NCI-H1048 (cell line): ENCODE measurements around the gene GGCX.
A peak's percentile ranks its signal among the peaks of the same experiment; 100 is the strongest.

Source experiments
- DNase-seq: peaks from one replicate; lab custom pipeline; 2025; lab: John Stamatoyannopoulos, UW

GGCX gene

GRCh38 chr2:85541753-85542457 is 19.4 kb downstream of the GGCX start:
- DNase-seq, result no peak

GRCh38 chr2:85541262-85541661 is 20.0 kb downstream of the GGCX start:
- no peak for DNase-seq

DNA sequence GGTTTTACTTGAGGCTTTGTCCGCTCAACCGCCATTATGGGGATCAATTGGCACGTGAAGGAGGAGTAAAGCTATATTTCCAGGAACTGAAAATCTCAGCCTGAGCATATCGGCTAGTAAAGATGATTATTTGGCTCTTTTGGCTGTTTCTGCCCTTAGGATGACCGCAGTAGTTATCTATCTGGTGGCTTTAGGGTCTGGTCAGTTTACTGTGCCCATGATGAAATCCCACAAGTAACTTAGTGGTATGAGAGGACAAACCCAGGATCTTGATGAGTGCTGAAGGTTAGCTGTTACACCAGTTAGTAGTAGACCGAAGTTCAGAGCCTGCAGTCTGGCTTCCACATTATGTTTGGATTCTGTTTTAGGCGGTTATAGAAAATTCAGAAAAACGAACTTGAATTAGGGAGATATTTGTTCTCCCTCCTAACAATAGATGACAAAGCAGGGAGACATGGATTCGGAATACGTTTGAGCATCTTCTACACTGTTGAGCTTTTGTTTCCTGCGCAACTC is 21.1 kb downstream of the GGCX start:
- no peak for DNase-seq

DNA sequence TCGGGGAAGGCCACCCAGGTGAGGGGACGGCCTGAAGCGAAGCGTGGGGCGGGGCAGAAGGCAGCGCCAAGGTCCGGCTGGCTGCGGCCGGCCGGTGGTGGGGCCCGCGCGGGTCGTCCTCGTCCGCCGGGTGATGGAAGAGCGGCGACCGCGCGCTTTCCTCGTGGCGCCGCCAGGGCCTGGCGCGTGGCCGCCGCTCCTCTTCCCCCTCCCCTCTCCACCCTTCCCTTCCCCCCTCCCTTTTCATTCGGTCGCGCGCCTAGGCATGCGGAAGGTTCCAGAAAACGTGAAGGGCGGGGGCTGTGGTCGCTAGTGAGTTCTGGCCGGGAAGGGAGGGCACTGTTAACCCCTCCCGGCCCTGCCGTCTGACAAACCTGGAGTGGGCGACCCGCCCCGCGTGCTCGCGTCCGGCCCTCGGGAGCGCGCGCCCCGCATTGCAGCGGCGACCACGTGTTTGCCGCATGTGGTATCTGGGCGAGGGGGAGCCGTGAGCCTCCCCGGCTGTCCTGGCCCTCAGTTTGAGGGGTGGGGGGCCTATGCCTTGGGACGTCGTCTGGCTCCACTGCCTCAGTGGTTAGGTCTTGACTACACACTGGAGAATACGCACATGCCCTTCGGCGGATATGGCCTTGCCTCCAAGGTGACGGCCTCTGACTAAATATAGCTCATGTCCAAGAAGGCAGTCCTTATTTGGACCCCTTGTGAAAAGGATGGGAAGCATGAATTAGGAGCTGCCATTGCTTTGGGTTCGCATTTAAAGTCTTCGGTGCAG is 21.7 kb downstream of the GGCX start:
- DNase-seq, result peak; percentile 39

DNA sequence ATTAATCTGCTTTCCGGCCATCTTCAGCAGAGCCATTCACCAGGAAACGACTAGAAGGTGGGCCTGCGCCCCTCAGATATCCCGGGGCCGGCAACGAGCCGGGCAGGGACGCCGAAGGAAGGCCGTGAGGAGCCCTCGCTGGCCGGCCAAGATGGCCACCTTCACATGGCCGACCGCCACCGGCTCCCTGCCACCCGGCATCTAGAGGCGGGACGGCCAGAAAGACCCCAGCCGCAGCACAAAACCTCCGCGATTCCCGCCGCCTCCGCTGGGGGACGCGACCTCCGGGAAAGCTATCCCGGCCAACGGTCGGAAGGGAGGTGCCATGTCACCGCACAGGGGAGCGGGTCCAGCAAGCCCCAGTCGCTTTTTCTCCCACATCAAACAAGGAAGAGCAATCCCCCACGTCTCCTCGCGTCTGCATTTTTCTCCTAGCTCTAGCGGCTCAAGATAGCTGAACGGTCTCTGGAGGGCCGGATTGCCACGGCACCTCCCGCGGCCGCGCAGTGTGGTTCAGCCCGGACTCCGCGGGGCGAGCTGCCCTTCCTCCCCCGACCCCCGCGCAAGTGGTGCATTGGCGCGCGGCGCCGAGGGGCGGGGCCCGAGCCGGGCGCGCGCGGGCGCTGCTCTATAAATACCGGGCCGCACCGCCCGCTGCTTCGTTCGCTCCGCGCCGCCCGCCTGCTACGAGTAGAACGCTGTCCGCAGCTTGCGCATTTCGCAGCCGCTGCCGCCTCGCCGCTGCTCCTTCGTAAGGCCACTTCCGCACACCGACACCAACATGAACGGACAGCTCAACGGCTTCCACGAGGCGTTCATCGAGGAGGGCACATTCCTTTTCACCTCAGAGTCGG is 22.6 kb downstream of the GGCX start, which contains the start of gene MAT2A:
Gene MAT2A (plus strand): TSS at position 662 of the 854 bp plus-strand sequence. CDS start 120 bp downstream, at position 782.
- DNase-seq, result peak; percentile 63

DNA sequence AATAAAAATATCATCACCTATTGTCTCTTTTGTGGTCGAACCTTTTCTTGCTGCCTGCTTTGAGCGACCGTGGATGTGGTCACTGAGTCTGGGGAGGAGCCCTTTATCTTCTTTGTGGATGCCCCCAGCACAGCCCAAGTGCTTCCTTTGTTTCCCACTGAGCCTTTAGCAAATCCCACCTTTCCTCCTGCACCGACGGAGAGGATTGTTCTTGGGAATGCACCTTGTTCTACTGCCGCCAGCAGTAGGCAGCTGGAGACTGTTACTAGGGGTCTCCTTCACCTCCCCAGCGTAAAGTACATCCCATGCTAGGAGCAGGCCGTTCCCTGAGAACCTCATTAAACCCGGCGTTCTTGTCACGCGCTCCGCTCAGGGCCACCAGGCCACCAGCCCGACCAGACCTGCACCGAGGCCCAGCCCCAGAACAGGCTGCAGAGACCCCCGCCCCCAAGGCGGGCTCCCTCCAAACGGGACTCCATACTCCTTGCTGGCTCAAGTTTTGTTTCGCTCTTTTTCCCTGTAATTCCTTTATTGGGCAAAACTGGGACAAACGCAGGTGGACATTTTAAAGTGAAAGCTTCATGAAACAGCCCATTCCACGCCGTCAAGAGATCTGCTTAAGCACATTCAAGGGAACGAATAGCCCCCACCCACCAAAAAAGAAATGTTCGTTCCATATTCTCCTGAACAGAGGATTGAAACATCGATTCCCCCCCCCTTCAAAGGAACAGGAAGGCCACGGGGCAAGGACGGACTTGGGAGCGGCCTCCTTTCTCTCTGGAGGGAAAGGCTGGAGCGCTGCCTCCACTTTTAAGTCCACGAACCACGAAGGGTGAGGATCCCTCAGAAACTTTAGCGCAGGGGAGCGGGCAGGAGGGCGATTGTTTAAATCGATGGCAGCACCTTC is 23.4 kb downstream of the GGCX start:
- no peak for DNase-seq

DNA sequence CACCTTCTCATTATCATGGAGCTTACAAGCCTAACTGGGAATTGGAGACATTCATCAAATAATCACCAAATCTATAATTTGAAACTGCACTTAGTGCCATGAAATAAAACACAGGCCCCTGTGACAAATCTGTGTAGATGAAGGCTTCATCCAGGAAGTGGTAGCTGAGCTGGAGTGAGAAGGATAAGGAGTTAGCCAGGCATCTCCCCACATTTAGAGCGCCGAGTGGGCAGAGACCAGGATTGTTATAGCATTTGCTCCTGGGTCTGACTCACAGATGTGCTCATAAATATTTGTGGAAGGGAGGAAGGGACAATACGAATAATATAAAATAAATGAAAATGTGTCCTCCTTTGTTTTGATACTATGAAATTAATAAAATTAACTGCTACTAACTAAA is 24.8 kb downstream of the GGCX start:
- no peak for DNase-seq

- DNase-seq, result no peak
Measured at GRCh38 chr2:85534881-85535280, 26.4 kb downstream of the GGCX start.

DNA sequence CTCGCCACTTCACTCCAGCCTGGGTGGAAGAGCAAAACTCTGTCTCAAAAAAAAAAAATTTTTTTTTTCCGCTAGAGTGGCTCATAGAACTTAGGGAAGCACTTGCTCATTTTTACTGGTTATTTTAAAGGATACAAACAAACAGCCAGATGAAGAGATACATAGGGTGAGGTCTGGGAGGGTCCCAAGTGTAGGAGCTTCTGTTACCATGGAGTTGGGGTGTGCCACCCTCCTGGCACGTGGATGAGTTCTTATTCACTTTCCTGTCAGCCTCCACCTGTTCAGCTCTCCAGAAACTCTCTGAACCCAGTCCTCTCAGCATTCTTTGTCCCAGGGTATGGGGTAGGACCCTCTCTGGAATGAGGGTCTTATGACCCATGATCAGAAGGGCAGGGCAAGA is 27.2 kb downstream of the GGCX start:
- DNase-seq, result no peak

DNA sequence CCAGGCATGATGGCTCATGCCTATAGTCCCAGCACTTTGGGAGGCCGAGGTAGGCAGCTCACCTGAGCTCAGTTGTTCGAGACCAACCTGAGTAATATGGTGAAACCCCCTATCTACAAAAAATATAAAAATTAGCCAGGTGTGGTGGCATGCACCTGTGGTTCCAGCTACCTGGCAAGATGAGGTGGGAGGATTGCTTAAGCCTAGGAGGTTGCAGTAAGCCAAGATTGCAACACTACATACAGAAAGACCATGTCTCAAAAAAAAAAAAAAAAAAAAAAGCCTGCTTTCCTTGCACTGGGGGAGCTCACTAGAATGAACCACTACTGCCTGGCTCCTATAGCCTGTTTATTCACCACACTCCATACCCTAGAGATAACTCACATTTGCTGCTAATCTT is 29.7 kb downstream of the GGCX start:
- DNase-seq, result no peak

DNA sequence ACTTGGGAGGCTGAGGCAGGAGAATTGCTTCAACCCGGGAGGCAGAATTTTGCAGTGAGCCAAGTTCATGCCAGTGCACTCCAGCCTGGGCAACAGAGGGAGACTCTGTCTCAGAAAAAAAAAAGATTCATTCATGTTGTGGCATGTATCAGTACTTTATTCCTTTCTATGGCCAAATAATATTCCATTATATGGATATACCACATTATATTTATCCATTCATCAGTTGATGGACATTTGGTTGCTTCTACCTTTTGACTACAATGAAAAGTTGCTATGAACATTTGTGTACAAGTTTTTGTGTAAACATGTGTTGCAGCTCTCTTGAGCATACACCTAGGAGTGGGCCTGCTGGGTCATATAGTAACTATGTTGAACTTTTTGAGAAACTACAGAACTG is 31.5 kb downstream of the GGCX start:
- DNase-seq, result no peak

GRCh38 chr2:85528355-85528754 is 32.9 kb downstream of the GGCX start:
- DNase-seq, result no peak

GRCh38 chr2:85527787-85528186 is 33.5 kb downstream of the GGCX start:
- no peak for DNase-seq

DNA sequence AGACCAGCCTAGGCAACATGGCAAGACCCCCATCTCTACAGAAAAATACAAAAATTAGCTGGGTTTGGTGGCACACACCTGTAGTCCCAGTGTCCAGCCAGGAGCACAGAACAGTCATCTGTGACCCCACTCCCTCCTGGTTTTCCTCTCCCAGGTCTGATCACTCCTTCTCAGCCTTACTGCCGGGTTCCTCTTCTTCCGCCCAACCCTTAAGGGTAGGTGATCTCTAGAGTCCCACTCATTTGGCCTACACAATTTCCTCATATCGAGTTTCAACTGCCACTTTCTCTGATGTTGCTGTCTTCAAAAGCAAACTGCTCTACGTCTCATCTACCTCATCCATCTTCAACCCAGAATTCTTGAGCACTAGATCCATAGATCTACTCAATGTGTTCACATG is 35.7 kb downstream of the GGCX start:
- DNase-seq, result no peak

DNA sequence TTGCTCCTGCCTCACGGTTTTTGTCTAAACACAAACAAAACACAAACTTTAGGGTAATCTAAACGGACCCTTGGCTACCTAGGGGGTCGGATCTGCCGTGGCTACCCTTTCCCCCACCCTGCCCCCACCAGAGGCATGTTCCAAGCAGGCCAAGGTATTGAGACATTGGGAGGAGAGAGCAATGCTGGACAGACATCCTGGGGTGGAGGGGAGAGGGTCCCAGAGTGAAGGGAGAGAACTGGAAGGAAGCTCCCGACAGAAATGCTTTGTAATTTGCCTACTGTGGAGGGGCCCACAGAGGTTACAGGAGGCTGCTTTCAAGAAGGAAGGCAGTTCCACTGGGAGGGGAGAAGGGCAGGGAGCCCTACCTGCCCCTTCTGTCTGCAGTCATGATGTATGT is 36.3 kb downstream of the GGCX start:
- DNase-seq, result no peak

DNA sequence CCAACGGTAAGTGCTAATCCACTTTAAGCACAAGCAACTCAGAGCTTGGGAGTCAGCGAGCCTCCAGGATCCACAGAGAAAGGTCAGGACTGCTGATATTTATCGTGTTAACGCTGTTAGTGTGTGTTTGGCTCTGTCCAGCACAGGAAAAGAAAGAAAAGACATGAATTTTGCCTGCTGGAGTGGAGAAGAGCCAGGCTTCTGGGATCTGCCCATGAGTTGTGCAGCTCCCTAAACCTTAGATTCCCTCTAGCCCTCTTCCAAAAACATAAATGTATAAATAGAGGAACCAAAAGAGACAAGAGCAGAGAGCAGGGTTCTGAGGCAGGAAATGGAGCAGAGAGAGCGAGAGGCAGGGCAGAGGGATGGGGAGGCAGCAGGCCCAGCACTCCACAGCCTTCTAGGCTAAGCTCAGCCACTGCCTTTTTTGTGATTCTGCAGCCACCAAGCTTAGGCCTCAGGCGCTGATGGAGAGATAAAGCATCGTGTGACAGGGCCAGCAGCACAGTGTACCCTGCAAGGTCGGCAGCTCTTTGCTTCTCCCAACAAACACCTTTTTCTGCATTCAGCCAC is 36.9 kb downstream of the GGCX start:
- DNase-seq, result no peak

- DNase-seq, result no peak
Measured at GRCh38 chr2:85523903-85524335, 37.4 kb downstream of the GGCX start.

GRCh38 chr2:85523062-85523902 is 38.0 kb downstream of the GGCX start:
- no peak for DNase-seq

DNA sequence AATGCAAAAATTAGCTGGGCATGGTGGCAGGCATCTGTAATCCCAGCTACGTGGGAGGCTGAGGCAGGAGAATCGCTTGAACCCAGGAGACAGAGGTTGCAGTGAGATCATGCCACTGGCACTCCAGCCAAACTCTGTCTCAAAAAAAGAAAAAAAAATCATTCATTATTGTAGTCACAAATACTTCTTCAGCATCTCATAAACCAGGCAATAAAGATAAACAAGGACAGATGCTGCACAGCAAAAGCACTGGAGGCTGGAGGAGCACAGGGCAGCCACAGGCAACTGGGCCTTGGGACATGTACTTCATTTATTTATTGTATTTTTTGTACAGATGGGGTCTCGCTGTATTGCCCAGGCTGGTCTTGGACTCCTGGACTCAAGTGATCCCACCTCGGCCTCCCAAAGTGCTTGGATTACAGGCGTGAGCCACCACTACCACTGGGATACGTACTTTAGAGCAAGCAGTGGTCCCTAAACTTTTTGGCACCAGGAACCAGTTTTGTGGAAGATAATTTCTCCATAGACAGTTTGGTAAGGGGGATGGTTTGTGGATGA is 39.1 kb downstream of the GGCX start:
- DNase-seq, result no peak
